Stimulated activated CD4-positive, alpha-beta T cell treated with anti-CD3 and anti-CD28 coated beads, Interleukin-12 subunit alpha, Interleukin-12 subunit beta, amount 100 ng/mL, for 24 hours (primary cell): ENCODE measurements around the gene EDA.

ENCODE experiments used
- DNase-seq, 2 experiments: peaks; one replicate each; pipeline ENCODE4 v3.0.0-alpha.2; 2020; ENCODE audit warnings: low read depth in 2 of 2

Gene EDA

DNA sequence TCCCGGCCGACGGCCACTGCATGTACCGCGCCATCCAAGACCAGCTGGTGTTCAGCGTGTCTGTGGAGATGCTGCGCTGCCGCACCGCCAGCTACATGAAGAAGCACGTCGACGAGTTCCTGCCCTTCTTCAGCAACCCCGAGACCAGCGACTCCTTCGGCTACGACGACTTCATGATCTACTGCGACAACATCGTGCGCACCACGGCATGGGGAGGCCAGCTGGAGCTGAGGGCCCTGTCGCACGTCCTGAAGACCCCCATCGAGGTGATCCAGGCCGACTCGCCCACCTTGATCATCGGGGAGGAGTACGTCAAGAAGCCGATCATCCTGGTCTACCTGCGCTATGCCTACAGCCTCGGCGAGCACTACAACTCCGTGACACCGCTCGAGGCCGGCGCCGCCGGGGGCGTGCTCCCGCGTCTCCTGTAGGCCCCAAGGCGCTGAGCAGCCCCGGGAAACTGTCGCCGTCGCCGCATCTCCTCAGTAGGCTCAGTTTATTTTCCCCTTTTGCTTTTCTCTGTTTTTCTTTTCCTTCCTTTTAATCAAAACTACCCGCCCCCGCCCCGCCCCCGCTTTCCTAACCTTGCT is 447.1 kb downstream of the EDA start:
- DNase-seq = no peak

DNA sequence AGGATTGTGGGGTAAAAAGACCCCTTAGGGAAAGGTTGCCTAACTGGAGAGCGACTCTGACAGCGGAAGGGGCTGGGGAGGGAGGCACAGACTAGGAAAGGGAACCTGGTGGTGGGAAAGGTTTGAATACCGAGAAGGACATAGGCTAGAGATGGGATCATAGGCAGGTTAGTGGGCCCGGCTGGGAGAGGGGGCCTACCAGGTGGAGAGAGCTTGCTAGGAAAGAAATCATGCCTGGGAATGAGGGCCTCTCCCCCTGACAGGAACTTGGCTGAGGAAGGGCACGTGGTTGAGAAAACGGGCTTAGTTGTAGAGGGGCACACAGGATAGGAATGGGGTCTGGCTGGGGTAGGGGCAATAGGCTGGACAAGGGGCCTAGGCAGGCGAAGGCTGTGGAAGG is 450.7 kb downstream of the EDA start:
- no peak for DNase-seq

DNA sequence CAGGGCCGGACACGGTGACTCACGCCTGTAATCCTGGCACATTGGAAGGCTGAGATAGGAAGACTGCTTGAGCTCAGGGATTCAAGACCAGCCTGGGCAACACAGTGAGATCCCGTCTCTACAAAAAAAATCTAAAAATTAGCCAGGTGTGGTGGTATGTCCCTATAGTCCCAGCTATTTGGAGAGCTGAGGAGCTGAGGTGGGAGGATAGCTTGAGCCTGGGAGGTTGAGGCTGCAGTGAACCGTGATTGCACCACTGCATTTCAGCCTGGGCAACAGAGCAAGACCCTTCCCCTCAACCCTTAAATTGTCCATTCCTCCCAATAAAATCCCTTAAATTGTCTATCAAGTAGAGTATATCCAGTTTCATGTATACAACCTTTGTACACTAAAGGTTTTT is 463.4 kb downstream of the EDA start:
- DNase-seq = no peak

DNA sequence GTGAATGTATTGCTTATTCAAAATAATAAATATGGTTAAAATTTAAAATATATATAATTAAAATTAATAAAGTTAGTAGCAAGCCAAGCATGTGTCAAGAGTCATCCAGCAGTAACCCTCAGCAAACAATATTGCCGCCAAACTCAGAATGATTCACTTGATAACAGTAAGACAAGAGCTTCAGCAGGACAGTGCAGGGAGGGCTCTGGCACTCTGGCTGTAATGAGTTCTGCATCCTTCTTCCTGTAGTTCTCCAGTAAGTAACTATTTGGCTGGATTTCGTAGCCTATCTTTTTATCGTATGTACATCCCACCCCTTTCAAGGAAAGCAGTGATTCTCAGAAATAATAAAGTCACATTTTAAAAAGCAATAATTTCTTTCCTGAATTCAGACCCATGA is 464.0 kb downstream of the EDA start:
- no peak for DNase-seq

DNA sequence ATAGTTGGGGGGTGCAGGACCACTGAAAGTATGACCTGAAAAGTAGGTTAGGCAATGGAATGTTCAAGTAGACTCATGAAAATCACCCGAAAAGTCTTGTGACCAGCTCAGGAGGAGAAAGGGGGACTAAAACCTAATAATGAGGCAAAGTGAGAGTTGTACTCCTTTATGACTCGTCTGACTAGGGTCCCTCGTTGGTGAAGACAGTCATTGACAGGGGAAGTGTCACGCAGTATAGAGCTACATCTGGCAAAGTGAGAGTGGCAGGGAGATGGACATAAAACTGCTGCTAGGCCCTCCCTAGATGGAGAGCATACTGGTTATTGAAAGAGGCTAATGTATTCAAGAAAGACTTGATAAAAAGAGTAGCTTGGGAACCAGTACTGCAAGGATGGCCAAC is 466.8 kb downstream of the EDA start:
- DNase-seq = no peak

DNA sequence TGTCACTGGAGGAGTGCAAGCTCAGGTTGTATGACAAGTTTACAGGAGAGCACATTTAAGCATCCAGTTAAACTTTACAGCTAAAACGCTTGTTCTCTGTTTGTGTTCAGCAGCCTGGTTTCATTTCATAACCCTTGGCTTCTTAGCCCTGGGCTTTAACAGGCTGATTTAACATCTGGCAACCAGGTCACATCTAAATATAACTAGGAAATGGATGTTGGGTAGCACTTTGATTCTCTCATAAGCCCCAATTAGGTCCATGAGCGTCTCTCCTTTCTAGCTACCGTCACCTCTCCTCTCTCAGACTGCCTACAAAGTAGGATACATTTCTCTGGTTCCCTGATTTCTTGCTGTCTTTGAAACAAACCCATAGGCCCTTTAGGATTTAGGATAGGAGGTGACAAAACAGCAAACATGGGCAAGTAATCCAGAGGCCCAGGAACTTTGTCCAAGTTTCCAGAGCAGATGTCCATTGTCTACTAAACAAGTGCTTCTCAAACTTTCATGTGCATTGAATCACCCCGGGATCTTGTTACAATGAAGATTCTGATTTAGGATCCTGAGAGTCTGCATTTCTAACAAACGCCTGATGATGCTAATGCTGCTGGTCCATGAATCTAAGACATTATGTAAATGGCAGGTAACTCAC is 468.8 kb downstream of the EDA start:
- DNase-seq = no peak

DNA sequence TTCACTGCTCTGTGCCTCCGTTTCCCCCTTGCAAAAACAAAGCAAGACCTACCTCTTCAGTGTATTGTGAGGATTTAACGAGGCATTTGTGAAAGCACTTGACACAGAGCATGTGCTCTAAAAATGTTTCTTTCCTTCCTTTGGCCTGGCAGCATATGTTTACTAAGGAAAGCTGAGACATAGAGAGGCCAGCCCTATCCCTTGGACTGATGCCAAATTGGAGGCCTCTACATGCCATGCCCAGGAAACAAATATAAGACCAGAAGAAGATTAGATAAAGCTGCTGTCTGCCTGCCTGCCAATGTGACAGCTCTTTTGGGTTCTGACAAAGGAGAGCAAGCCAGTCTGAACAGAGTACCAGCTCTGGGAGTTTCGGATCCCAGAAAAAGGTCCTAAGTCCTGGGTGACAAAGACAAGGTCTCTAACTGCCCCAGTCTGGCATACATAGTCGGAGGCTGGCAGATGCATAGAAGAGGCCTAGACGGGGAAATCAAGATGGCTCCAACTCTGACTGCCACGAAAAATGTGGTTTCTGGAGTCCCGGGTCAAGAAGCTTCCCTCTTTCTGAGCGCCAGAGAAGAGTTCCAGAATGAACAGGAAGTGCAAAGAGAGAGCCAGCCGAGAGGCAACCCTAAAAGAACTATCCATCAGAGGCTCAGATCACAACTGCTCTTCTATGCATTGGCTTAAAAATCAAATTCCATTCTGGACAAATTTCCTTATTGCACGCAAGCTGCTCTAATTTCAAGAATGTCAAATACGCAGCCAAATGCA is 472.1 kb downstream of the EDA start:
- DNase-seq = no peak

DNA sequence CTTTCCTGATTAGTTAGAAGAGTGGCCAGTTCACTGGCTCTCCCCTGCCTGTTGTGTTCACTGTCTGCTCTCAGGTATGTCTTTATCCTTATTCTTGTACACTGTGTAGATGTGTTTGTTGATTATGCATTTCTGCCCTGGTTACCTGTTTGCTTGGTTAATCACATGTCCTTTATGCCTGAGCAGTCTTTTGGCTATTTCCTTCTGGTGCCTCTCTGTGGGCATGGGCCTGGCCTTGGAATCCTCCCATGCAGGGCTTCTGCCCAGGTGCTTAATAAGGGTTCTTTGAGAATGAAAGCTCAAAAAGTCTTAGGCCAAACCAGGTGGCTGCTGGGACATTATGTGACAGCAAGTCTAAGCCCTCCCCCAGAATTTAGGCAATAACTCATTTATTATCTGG is 472.8 kb downstream of the EDA start:
- DNase-seq = no peak
